MCF 10A (cell line): ENCODE measurements around the gene SEC14L5. TPM values are rescaled to one million over a fixed set of nuclear protein-coding genes. Genes with fewer than 3 reads are reported as not detected.

ENCODE experiments used
- BruUV-seq: library from RNA; stranded (reverse); fragments of 400-500 nt; replicated peaks from 2 replicates; lab custom pipeline; 2021; lab: Mats Ljungman, UMichigan
- CTCF ChIA-PET: fragments of 300-600 bp; sonication (Branson Sonifier 250); formaldehyde crosslinking; extraction: SDS; loops from one replicate; lab custom pipeline; 2021; ENCODE audit warnings: antibody characterized with exemption, inconsistent platforms; lab: Yijun Ruan, JAX
- POLR2A ChIA-PET: fragments of 300-600, 350-650 bp; sonication (Branson Sonifier 250); formaldehyde crosslinking; extraction: SDS; loops from one replicate; lab custom pipeline; 2020; ENCODE audit warnings: antibody characterized with exemption, inconsistent platforms; lab: Yijun Ruan, JAX
- DNase-seq: peaks from one replicate; pipeline ENCODE4 v3.0.0-alpha.2; 2018; ENCODE audit not compliant: unreplicated experiment
- H3K27ac Mint-ChIP-seq: one replicate; pipeline ENCODE4 v1.8.0; 2022; ENCODE audit warnings: mild to moderate bottlenecking, low read depth, mixed read lengths; ENCODE audit not compliant: unreplicated experiment
- H3K27me3 Mint-ChIP-seq: one replicate; pipeline ENCODE4 v1.8.0; 2022; ENCODE audit warnings: mixed read lengths; ENCODE audit not compliant: insufficient read depth, unreplicated experiment
- H3K36me3 Mint-ChIP-seq: one replicate; pipeline ENCODE4 v1.8.0; 2022; ENCODE audit warnings: mild to moderate bottlenecking, moderate library complexity, mixed read lengths; ENCODE audit not compliant: insufficient read depth, unreplicated experiment
- H3K4me1 Mint-ChIP-seq: one replicate; pipeline ENCODE4 v1.8.0; 2022; ENCODE audit warnings: mixed read lengths; ENCODE audit not compliant: insufficient read depth, unreplicated experiment
- H3K4me3 Mint-ChIP-seq: one replicate; pipeline ENCODE4 v1.8.0; 2022; ENCODE audit warnings: mild to moderate bottlenecking, moderate library complexity, mixed read lengths; ENCODE audit not compliant: unreplicated experiment
- H3K9me3 Mint-ChIP-seq: one replicate; pipeline ENCODE4 v1.8.0; 2022; ENCODE audit warnings: mixed read lengths; ENCODE audit not compliant: unreplicated experiment
- CTCF ChIP-seq: fragments of 200-600 bp; IDR thresholded peaks from one replicate; pipeline ENCODE4 v1.8.0; 2022; ENCODE audit warnings: antibody characterized with exemption, mild to moderate bottlenecking; ENCODE audit not compliant: unreplicated experiment
- intact Hi-C: fragments of 100-400 bp; cut with micrococcal nuclease; formaldehyde crosslinking; loops from 2 replicates; pipeline ENCODE4 v1.14.1; 2022
- total RNA-seq: library from RNA; stranded (reverse); gene quantifications from 2 replicates; pipeline ENCODE4 v1.2.3, GENCODE V29; 2022

Gene SEC14L5
- total RNA-seq, 1 experiment from 2014 or later, result not detected

GRCh38 chr16:5065326-5065725, 107.2 kb downstream of the SEC14L5 start:
- DNase-seq, result no peak
- H3K4me3 Mint-ChIP-seq, result no peak overlapping the region
- no peak for TF ChIP-seq CTCF
- H3K27ac Mint-ChIP-seq, result no peak overlapping the region
- peaks cover 39% of the 10 kb centered on the region for H3K27me3 Mint-ChIP-seq
- intact Hi-C loops, result no loop called here
- no peaks in the 10 kb centered on the region for H3K4me1 Mint-ChIP-seq
- H3K9me3 Mint-ChIP-seq, result no peaks in the 10 kb centered on the region
- H3K36me3 Mint-ChIP-seq, result no peaks in the 10 kb centered on the region
- POLR2A ChIA-PET, result no interaction called here
- CTCF ChIA-PET, result interaction anchor here (1.3 kb wide), 1 partner anchor 12 kb away, joined by 3 read pairs; no protein-coding TSS in a partner anchor
- no TSS peak for BruUV-seq

- Mint-ChIP-seq H3K4me1 (no peaks in the 10 kb centered on the region), H3K4me3 (no peak within 1 kb of the TSS), H3K36me3 (no peaks in the 10 kb centered on the region), H3K9me3 (no peaks in the 10 kb centered on the region), H3K27ac (no peak within 1 kb of the TSS), H3K27me3 (peaks cover 39% of the 10 kb centered on the region)
- BruUV-seq, result no TSS peak
- no peak for DNase-seq
- intact Hi-C loops, result no loop called here
- CTCF ChIA-PET, result interaction anchor here (1.1 to 1.3 kb wide), 2 partner anchors 13 to 41 kb away, joined by 3 to 4 read pairs; no protein-coding TSS in a partner anchor
- POLR2A ChIA-PET, result no interaction called here
- no peak for TF ChIP-seq CTCF
Measured at GRCh38 chr16:5065813-5066212, 107.7 kb downstream of the SEC14L5 start, which contains the start of gene C16orf89. C16orf89 (minus strand) TSS chr16:5065956; CDS start chr16:5065908, 48 bp downstream.

- H3K4me1 Mint-ChIP-seq, result no peaks in the 10 kb centered on the region
- H3K27me3 Mint-ChIP-seq, result peaks cover 32% of the 10 kb centered on the region
- no peak overlapping the region for H3K4me3 Mint-ChIP-seq
- no peaks in the 10 kb centered on the region for H3K9me3 Mint-ChIP-seq
- DNase-seq, result no peak
- no peak for TF ChIP-seq CTCF
- ChIA-PET CTCF (interaction anchor here (1.1 kb wide), 1 partner anchor 42 kb away, joined by 4 read pairs; no protein-coding TSS in a partner anchor), POLR2A (no interaction called here)
- BruUV-seq, result no TSS peak
- no peaks in the 10 kb centered on the region for H3K36me3 Mint-ChIP-seq
- intact Hi-C loops, result no loop called here
- no peak overlapping the region for H3K27ac Mint-ChIP-seq
Measured at GRCh38 chr16:5066511-5066910, 108.4 kb downstream of the SEC14L5 start.

Other genes starting within 250 kb of the SEC14L5 start
- 29.9 and 35.0 TPM in 2 replicates for gene ANKS3, start 224.1 kb upstream of the SEC14L5 start, total RNA-seq
- 0.56 and 1.6 TPM in 2 replicates for gene DNAAF8, start 223.8 kb upstream of the SEC14L5 start, total RNA-seq
- gene ZNF500, start 191.2 kb upstream of the SEC14L5 start, total RNA-seq, result 13.8 and 14.0 TPM in 2 replicates
- not detected in 2 replicates for gene SEPTIN12, start 170.0 kb upstream of the SEC14L5 start, total RNA-seq
- 2.2 and 2.4 TPM in 2 replicates for gene SMIM22, start 163.0 kb upstream of the SEC14L5 start, total RNA-seq
- 5.9 and 7.0 TPM in 2 replicates for gene ROGDI, start 155.7 kb upstream of the SEC14L5 start, total RNA-seq
- 67.3 and 77.3 TPM in 2 replicates for gene GLYR1, start 111.0 kb upstream of the SEC14L5 start, total RNA-seq
- 33.3 and 38.1 TPM in 2 replicates for gene UBN1, start 110.8 kb upstream of the SEC14L5 start, total RNA-seq
- gene PPL, start 21.2 kb upstream of the SEC14L5 start, total RNA-seq, result 49.1 and 50.1 TPM in 2 replicates
- gene NAGPA, start 75.6 kb downstream of the SEC14L5 start, total RNA-seq, result 4.9 and 8.7 TPM in 2 replicates
- gene C16orf89, start 107.6 kb downstream of the SEC14L5 start, total RNA-seq, result not detected in 2 replicates
- gene ALG1, start 113.5 kb downstream of the SEC14L5 start, total RNA-seq, result 28.5 and 29.1 TPM in 2 replicates
- 16.5 and 25.8 TPM in 2 replicates for gene EEF2KMT, start 139.5 kb downstream of the SEC14L5 start, total RNA-seq